Right renal pelvis (tissue), 4 donors: Measurements from ENCODE around the gene DNAJC5. TPM values are rescaled to one million over a fixed set of nuclear protein-coding genes. Genes with fewer than 3 reads are reported as not detected.

Source experiments
- DNase-seq, 4 donors: peaks; one replicate each; pipeline ENCODE4 v3.0.0-alpha.2; 2013; ENCODE audit warnings: low read depth in 4 of 4, low spot score in 3 of 4, missing footprints in 1 of 4
- polyA plus RNA-seq, 4 donors: library from polyadenylated mRNA; unstranded; fragments of 120-200 nt; gene quantifications; one replicate each; pipeline ENCODE4 v1.2.1, GENCODE V29; 2013; ENCODE audit not compliant: insufficient read length in 4 of 4

DNAJC5 gene
- polyA plus RNA-seq, 4 donors = 28.3 to 34.5 (median 31.1) TPM

DNA sequence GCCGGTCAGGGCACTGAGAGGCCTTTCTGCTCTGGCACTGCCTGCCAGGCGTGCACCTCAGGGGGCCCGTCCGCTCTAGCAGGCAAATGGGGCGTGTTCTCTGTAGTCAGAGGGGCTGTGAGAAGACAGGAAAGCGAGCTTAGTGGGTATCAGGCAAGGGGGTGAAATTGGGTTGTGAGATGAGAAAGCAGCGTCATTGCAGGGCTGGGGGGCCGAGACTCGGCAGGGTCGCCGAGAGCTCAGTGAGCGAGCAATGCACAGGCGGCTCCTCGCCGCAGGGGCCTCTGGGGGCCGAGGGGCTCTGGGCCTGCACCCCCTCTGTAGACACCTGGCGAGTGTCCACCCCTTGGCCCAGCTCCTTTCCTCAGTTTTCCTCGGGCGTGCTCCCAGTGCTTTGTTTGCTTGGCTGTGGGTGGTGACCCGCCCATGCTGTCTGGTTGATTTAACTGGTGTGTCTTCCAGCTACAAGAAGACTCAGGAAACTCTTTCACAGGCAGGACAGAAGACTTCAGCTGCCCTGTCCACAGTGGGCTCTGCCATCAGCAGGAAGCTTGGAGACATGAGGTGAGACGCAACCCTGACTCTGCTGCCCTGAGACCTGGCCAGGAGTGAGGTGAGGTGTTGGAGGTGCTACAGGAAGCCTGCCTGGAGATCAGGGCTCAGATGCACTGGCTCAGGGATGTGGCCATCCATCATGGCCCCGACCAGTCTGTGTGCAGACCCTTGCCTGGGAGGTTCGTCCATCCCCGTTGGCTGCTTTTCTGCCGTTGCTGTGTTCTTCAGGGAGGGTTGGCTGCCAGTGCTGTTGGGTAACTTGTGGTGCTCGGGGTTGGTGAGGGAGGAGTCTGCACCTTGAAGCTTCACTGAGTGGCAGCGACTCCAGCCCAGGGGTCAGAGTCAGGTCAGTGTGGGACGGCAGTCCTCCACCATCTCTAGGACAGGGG is 12.4 kb upstream of the DNAJC5 start:
- DNase-seq = no peak

DNA sequence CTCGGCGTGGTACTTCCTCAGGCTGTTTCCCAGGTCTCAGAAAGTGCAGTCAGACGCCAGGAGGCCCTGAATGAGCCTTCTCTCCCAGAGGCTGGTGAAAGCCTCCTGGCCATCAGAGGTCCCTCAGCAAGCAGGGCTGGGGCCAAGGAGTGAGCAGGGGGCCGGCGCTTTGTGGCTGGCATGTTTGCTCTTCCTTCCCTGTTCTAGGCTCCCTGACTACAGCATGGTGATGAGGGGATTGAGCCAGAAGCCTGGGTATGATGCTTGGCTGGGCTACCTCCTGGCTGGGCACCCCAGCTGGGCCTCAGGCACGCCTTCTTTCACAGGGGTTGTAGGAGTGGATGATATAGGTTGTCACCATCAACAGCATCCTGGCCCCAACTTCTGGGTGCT is 11.7 kb upstream of the DNAJC5 start:
- DNase-seq = no peak

DNA sequence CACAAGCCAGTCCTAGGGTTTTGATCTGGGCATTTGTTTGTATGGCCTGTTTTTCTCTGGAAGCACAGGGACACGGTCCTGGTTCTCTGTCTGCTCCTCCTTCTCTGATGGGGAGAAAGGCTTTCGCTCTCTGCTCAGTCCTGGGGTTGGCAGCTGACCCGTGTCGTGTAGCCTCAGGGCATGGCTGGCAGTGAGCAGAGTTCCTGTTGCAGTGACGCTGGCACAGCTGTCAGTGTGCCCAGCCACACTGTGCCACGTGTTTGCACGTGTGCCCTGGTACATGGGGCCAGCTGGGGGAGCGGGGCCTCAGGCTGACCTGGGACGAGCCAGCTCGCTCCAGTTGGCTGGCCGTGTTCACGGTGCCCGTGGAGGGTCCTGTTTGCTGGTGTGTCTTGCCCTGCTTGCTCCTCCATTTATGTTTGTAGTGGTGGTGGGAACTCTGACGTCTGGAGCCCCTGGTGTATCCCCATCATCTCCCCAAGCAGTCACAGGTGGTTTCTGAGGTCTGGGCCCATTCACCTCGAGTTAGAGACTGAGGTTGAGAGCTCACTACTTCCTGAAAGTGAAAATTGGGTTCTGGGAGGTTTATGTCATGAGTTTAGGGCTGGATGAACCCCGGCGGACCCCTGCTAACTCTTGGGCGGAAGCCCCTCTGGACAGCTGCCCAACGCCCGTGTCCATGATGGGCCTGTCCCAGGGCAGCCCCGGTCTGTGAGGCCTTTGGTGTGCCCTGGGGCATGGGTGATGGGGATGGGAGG is 10.2 kb upstream of the DNAJC5 start:
- DNase-seq = no peak

DNA sequence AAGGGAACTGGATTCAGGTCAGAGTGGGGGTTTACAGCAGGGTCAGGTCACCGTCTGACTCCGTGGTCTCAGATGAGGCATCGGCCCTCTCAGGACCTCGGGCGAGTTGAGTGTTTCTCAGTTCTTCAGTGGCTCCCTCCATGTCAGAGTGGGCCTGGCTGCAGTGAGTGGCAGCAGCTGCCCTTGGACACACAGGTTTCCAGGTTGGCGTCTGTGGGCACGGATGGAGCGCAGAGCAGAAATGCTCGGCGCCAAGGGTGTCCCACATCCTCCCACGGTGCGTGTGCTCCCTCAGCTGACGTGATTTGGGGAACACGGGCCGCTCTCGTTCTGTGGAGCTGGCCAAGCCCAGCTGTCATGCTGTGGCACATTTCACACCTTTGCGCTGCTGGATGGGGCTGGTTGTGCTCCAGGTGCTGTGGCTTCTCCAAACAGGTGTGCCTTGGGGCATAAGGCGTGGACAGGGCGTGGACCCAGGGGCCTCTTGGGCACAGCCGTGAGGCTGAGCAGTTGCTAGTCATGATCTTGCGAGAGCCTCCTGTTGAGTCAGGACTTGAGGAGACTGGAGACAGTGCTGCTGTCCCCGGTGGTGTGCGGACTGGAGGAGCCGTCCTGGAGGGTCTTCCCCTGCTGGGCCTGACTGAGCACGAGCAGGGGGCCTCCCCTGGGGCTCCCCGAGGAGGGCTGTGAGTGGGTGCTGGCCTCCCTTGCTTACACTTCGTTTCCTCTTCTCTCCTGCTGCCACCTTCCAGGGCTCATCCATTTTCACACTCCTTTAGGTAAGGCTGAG is 9.5 kb upstream of the DNAJC5 start:
- DNase-seq = no peak

DNA sequence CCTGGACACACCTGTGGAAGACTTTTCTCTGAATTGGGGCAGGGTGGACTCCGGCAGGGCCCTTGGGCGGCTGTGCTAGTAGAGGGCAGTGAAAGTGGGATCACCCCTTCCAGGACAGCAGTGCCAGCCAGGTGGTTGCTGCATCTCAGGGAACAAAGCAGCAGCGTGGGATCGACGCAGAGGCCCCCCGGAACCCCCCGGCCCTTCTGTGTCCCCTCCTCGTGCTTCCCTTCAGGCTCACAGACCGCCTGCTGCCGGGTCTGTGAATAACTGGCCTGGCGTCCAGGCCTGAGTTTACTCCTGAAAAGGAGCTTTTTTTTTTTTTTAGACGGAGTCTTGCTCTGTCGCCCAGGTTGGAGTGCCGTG is 8.9 kb upstream of the DNAJC5 start:
- no peak for DNase-seq

DNA sequence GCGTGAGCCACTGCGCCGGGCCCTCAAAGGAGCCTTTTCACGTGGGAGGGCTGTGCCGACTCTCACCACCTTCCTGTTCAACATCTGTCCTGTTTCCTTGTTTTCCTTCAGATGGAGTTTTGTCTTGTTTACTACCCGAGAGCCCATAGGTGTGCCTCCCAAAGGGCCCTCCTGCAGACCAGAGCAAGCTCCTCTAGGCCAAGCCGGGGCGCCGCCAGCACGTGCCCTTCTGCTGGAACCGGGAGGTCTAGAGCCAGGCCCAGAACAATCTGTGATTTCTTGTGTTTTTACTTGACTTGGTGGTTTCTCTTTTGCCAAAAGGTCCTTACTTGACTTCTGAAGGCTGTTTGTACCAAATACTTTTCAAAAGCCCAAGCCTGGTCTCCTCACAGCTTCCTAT is 8.0 kb upstream of the DNAJC5 start:
- no peak for DNase-seq

DNA sequence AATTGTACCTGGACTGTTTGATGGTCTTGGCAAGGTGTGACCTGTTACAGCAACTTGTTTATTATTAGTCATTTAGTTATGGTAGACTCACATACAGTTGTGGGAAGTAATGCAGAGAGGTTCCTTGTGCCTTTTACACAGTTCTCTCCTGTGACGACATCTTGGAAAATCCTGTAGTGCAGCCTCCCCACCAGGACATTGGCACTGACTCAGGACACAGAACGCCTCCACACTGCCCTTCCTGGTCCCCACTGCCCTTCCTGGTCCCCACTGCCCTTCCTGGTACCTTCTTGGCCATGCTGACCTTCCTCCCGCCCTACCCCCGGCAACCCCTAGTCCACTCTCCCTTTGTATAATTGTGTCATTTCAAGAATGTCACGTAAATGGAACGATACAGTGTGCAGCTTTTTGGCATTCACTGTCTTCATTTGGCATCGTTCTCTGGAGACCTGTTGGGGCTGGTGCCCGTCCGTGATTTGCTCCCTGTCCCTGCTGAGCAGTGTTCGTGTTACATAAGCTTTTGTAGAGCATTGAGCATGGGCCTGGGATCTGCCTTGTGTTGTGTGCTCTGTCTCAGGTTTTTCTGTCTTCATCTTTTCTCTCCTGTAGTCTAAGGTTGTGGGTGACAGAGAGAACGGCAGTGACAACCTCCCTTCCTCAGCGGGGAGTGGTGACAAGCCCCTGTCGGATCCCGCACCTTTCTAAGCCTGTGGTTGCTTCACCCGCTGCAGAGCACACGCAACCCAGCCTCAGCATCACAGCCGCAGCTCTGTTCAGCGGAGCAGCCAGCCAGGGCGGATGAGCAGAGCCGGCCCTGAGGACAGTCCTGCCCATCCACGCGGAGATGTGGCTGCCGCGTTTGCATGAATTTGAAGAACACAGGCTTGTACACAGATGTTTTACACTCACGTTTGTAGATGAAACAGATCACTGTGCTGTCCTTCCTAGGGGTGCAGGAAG is 5.4 kb upstream of the DNAJC5 start:
- DNase-seq = no peak

DNA sequence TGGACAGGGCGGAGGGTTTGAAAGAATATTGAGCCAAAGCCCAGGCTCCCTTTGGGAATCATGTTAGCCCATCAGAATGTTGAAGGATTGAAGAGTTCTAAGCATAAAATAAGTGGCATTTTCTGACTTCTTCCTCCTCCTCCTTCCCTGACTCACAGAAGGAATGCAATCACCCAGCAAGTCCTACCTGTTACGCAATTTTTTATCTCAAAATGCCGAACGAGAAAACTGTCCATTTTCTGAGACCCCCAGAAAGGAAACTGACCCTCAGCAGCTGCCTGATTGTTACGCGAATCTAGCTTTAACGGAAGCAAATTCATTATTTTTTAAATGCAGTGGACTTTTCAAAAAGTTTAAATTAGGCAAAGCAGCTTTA is 4.7 kb upstream of the DNAJC5 start:
- DNase-seq = no peak

DNA sequence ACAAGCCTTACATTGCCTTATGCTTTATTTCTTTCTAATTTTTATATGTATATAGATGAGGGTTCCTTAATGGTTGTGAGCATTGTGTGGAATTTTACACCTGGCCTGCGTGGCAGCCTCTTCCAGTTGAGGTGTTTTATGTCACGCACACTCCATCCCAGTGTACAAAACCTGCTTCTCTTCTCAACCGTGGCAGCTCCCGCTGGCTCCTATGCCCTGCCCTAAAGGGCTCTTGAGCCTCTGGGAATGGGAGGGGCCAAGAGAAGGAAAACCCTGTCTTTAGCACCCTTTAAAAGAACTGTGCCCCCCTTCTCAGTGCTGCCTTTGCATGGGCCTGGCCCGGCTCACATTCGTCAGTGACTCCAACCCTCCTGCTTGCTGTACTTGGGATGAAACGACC is 4.3 kb upstream of the DNAJC5 start:
- DNase-seq = no peak

DNA sequence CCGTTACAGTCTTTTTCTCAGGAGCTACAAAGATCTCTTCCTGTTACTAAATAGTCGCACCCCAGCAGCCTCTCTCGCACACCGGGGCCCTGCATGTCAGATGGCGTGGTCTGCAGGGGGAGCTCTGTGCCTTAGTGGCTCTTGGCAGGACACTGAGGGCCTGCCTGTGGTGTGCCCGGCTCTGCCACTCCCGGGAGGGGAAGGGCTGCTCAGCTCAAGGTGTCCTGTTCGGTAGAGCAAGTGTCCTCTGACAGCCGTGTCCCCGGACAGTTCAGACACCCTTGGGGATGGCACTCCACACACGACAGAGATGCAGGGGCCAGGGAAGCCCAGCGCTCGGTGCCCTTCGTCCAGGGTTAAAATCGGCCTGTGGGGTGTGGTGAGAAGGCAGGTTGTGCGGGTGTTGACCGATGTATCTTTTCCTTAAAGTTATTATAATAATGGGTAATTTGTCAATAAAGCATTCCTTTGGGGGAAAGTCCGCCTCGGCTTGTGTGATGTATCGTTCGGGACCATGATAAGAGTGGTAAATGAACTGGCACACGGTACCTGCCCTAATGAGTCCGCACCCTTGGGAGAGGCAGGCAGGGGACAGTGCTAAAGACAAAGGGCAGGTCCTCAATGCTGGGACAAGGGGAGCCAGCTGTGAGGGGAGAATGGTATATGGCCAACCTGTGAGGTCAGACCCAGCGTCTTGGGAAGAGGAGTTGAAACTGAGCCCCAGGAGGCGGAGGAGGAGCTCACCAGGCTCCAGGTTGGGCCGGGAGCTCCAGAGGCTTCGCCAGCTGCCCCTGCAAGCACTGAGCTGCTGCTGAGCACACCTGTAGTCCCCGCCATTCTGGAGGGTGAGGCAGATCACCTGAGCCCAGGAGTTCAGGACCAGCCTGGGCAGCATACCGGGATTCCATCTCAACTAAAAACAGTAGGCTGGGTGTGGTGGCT is 3.6 kb upstream of the DNAJC5 start:
- no peak for DNase-seq

DNA sequence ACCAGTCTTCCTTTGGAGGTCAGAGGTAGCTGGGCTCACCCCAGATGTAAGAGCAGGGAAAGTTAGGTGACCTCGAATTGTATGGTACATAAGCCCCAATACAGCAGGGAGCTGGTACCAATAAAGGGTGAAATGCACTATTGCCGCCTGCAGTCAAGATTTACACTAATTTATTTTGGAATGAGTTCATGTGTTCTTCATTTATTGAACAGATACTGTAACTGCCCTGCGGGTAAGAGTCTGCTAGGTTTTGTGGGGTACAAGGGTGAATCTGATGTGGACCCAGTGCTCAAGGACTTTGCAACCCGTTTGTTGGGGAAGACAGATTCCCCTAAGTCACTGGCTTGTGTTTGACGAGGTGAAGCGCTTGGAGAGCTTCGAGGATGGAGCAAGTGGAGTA is 2.5 kb upstream of the DNAJC5 start:
- DNase-seq = no peak

DNA sequence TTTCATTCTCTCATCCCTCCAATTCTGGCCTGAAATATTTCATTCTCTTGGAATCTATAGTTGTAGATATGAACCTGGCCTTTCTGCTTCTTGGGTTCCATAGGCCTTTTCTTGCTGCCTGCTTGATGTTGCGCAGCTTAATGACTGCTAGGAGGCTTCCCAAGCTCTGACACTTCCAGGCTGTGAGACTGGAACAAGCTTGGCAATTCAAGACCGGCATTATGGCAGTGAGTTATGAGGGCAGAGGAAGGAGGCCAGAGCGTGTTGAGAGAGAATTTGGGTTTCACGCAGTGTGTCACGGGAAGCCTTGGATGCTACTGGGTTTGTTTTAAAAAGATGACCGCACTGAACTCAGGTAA is 948 bp upstream of the DNAJC5 start:
- no peak for DNase-seq

DNA sequence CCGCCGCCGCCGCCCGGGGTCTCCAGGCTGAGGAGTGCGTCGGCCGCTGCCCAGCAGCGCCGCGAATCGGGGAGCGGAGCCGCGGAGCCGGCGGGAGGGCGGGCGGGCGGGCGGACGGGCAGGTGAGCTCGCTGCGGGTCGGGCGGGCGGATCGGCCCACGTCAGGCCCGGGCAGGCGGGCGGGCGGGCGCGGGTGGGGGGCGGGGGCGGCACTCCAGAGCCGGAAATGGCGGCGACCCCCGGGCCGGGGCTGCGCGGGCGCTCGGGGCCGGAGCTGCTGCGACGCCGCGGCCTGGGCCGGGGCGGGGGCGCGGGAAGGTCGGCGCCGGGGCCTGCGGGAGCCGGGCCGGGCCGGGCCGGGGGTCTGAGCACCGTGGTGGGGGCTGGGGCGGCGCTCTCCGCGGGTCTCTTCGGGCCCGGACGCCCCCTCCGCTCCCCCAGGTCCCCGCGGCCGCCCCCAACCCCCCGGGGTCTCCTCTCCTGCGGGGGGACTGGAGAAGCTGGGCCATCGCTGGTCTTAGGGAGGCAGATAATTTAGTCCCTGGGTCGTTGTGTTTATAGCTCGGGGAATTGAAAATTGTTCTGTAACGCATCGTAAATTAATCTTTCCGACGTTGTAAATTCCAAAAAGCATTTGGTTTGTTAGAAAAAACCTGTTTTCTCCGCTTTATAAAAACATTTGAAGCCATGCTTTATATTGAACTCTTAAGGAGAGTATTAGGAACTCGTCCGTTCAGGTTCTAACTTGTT is 451 bp downstream of the DNAJC5 start:
- no peak for DNase-seq

DNA sequence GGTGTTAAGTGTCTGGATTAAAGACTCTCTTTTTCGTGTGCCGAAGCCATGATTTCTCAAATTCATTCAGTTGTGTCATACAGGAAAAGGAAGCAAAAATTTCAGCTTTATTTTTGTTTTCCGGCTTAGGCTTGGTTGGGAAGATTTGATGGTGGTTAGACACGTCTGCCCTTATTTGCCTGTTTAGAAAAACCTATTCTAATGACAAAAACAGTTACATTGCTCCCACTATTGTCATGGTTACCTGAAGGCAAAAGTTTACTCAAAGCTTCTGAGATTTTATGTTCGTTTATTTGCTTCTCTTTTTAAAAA is 982 bp downstream of the DNAJC5 start:
- no peak for DNase-seq

DNA sequence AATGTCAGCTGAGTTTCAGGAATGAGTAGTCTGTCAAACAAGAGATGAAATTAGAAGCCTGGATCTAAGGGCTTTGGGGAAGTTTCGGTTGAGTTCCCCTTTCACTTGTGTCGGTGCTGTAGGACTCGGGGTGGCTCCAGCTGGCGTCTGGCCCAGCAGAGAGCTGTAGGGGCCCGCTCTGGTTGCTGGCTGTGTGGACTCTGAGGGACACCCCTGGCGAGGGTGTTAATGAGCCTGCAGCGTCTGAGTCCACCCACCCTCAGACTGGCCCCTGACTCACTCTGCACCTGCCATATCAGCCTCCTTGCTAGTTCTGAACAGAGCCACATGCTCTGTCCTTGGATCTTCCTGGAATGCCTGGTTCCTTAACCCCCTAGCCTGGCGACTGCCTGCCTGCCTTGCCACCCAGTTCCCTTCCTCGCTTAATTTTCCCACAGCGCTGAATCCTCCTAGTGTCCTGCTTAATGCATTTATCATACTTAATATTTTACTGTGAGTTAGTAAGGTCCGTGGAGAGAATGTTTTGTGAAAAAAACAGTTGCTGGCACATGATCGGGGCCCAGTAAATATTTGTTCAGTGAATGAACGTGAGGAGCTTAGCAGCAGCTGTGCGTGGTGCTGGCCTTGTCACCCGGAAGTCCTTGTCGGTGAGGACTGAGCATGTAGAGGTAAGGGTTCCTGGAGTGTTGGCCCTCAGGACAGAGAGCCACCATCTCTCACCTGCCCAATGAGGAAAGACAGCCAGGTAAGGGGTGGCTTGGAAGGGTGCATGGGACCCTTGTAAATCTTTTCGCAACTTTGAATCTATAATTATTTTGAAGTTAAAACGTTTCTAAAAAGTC is 1.6 kb downstream of the DNAJC5 start:
- no peak for DNase-seq

DNA sequence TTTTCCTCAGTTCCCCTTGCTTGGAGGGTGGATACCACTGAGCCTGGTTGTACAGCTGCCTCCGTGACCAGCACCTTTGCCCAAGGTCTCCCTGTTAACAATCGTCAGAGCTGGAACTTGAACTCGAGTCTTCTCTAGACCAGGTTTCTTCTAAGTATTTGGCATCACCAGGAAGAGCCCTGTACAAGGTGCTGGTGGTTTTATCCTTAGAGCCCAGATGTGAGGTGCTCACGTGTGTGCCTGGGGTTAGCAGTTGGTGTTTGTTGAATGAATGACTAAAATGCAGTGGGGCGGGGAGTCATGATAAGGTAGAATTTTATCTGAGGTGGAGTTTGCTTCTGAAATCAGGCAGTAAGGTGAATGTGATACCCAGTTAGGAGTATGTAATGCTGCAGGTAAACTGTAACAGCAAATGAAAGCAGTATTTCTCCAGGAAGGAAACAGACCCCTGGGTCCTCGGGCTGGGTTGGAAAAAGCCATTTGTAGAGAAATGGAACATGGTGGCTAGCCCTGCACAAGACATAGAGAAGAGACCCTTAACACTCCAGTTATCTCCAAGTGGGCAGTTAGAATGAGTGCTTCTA is 3.1 kb downstream of the DNAJC5 start:
- DNase-seq = no peak

DNA sequence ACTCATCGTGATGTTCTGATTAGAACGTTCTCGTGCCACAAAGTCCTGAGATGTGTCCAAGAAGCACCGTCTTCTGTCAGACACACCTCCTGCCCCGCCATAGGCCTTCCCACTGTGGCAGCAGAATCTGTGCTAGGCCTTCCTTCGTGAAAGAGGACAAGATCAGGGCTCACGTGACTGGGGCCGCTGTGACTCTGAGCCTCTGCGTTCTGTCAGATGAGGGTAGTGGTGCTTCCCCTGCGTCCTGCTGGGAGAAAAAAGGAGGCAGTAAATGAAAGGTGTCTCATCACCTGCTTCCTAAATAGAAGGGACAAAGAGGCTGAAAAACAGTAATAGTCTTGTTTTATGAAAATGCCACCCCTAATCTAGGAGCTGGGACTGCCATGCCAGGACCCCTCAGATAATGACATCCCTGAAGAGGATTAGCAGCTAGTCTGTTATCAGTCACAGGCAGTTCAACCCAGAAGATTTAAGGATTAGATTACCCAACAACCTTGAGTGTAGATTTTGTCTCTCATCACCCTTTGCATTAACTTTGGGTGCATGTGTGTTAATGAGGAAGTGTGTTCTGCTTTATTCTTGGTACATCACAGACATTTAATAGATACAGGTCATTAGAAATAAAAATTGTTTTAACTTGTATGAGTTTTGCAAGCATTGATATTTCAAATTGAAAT is 4.1 kb downstream of the DNAJC5 start:
- DNase-seq = no peak
